GM13976 (cell line): ENCODE data around the gene AGK.
"Not testable (repeated sequence)": the region's sequence is repeated elsewhere in the genome, so short reads cannot be mapped to it uniquely, and the experiment has no call there.

Experiments
- DNase-seq: peaks from one replicate; pipeline ENCODE4 v3.0.0; 2012; ENCODE audit warnings: low spot score
- CTCF ChIP-seq: IDR thresholded peaks from 2 replicates; pipeline ENCODE4 v1.5.1; 2012; ENCODE audit warnings: borderline replicate concordance, mild to moderate bottlenecking; ENCODE audit not compliant: insufficient read depth; ENCODE audit errors: extremely low read depth, missing control alignments, control extremely low read depth
- in situ Hi-C: fragments of 300-500 bp; cut with MboI; formaldehyde crosslinking; loops from one replicate; pipeline ENCODE4 v1.12.0; 2022; ENCODE audit warnings: low sequenced_read_pairs, mixed read lengths, inconsistent platforms; ENCODE audit not compliant: unreplicated experiment

AGK gene

GRCh38 chr7:141550386-141551093, 670 bp upstream of the AGK start:
- no peak for TF ChIP-seq CTCF
- DNase-seq = peak; percentile 27
- in situ Hi-C loops = no loop called here

- no peak for TF ChIP-seq CTCF
- in situ Hi-C loops = no loop called here
- DNase-seq = no peak
These were observed 572 bp downstream of the AGK start for GRCh38 chr7:141551782-141552181.

- no peak for TF ChIP-seq CTCF
- in situ Hi-C loops = no loop called here
- no peak for DNase-seq
These were observed 6.2 kb downstream of the AGK start for GRCh38 chr7:141557360-141557759.

- DNase-seq, in situ Hi-C loops: not testable (repeated sequence)
These were observed 6.8 kb downstream of the AGK start for GRCh38 chr7:141557831-141558531.

GRCh38 chr7:141558544-141559183, 7.5 kb downstream of the AGK start:
- in situ Hi-C loops = no loop called here

GRCh38 chr7:141559961-141560360, 8.8 kb downstream of the AGK start:
- no peak for TF ChIP-seq CTCF
- in situ Hi-C loops = no loop called here
- DNase-seq = no peak

More at GRCh38 chr7:141558544-141559183, 7.5 kb downstream of the AGK start:
- no peak for TF ChIP-seq CTCF
- DNase-seq = peak; percentile 46

GRCh38 chr7:141562036-141562435, 10.8 kb downstream of the AGK start:
- no peak for DNase-seq
- in situ Hi-C loops = no loop called here
- TF ChIP-seq CTCF = no peak
